Measurements from ENCODE around the gene PLCB4.

The PLCB4 gene

GRCh38 chr20:9474835-9475415, 406.0 kb downstream of the PLCB4 start:
- H4K20me1 ChIP-seq (ENCODE audit: low read depth, low read length), result no peaks in the 10 kb centered on the region
- TF ChIP-seq EZH2phosphoT487 (conservative IDR thresholded peaks at IDR 0.05; ENCODE audit: low read length) (no peak), CTCF (IDR thresholded peaks at IDR 0.05; ENCODE audit: insufficient read depth, low read length, poor library complexity, severe bottlenecking) (no peak)
- no peaks in the 10 kb centered on the region for H3K79me2 ChIP-seq (ENCODE audit: insufficient read depth, low read length)
- H3K9me3 ChIP-seq (ENCODE audit: insufficient read depth, low read length), result no peaks in the 10 kb centered on the region
- no peaks in the 10 kb centered on the region for H3K9me2 ChIP-seq (replicated peaks; ENCODE audit: insufficient read depth, low read length)
- no peaks in the 10 kb centered on the region for H3K27me3 ChIP-seq (ENCODE audit: low read length)
- no peak overlapping the region for H2AFZ ChIP-seq (ENCODE audit: low read depth, low read length, severe bottlenecking)
- no peak overlapping the region for H3K9ac ChIP-seq (ENCODE audit: low read length)
- H3K36me3 ChIP-seq (ENCODE audit: low read length), result no peaks in the 10 kb centered on the region
- no peaks in the 10 kb centered on the region for H3F3A ChIP-seq (ENCODE audit: insufficient read depth)
- no peak overlapping the region for H3K27ac ChIP-seq (ENCODE audit: low read depth, low read length)
- no peak overlapping the region for H3K4me3 ChIP-seq (ENCODE audit: insufficient read depth, low read length, poor library complexity, severe bottlenecking)
- no peak overlapping the region for H3K4me2 ChIP-seq (ENCODE audit: low read depth, low read length, poor library complexity, severe bottlenecking)

GRCh38 chr20:9475456-9475855, 406.6 kb downstream of the PLCB4 start:
- H3K36me3 ChIP-seq (ENCODE audit: low read length), result no peaks in the 10 kb centered on the region
- TF ChIP-seq CTCF (IDR thresholded peaks at IDR 0.05; ENCODE audit: insufficient read depth, low read length, poor library complexity, severe bottlenecking) (no peak), EZH2phosphoT487 (conservative IDR thresholded peaks at IDR 0.05; ENCODE audit: low read length) (no peak)
- no peaks in the 10 kb centered on the region for H3K9me3 ChIP-seq (ENCODE audit: insufficient read depth, low read length)
- no peaks in the 10 kb centered on the region for H3K9me2 ChIP-seq (replicated peaks; ENCODE audit: insufficient read depth, low read length)
- no peak overlapping the region for H3K4me3 ChIP-seq (ENCODE audit: insufficient read depth, low read length, poor library complexity, severe bottlenecking)
- H3K27ac ChIP-seq (ENCODE audit: low read depth, low read length), result no peak overlapping the region
- H3K9ac ChIP-seq (ENCODE audit: low read length), result no peak overlapping the region
- H3K79me2 ChIP-seq (ENCODE audit: insufficient read depth, low read length), result no peaks in the 10 kb centered on the region
- no peaks in the 10 kb centered on the region for H4K20me1 ChIP-seq (ENCODE audit: low read depth, low read length)
- no peaks in the 10 kb centered on the region for H3K27me3 ChIP-seq (ENCODE audit: low read length)
- H3F3A ChIP-seq (ENCODE audit: insufficient read depth), result no peaks in the 10 kb centered on the region
- H2AFZ ChIP-seq (ENCODE audit: low read depth, low read length, severe bottlenecking), result no peak overlapping the region
- no peak overlapping the region for H3K4me2 ChIP-seq (ENCODE audit: low read depth, low read length, poor library complexity, severe bottlenecking)

- no peaks in the 10 kb centered on the region for H4K20me1 ChIP-seq (ENCODE audit: low read depth, low read length)
- no peak overlapping the region for H3K4me2 ChIP-seq (ENCODE audit: low read depth, low read length, poor library complexity, severe bottlenecking)
- no peaks in the 10 kb centered on the region for H3K9me2 ChIP-seq (replicated peaks; ENCODE audit: insufficient read depth, low read length)
- H2AFZ ChIP-seq (ENCODE audit: low read depth, low read length, severe bottlenecking), result no peak overlapping the region
- no peaks in the 10 kb centered on the region for H3K9me3 ChIP-seq (ENCODE audit: insufficient read depth, low read length)
- no peak overlapping the region for H3K9ac ChIP-seq (ENCODE audit: low read length)
- no peaks in the 10 kb centered on the region for H3K36me3 ChIP-seq (ENCODE audit: low read length)
- H3K27me3 ChIP-seq (ENCODE audit: low read length), result no peaks in the 10 kb centered on the region
- H3K79me2 ChIP-seq (ENCODE audit: insufficient read depth, low read length), result no peaks in the 10 kb centered on the region
- H3F3A ChIP-seq (ENCODE audit: insufficient read depth), result no peaks in the 10 kb centered on the region
- no peak for TF ChIP-seq EZH2phosphoT487 (conservative IDR thresholded peaks at IDR 0.05; ENCODE audit: low read length)
- TF ChIP-seq CTCF (IDR thresholded peaks at IDR 0.05; ENCODE audit: insufficient read depth, low read length, poor library complexity, severe bottlenecking), result no peak
- H3K4me3 ChIP-seq (ENCODE audit: insufficient read depth, low read length, poor library complexity, severe bottlenecking), result no peak overlapping the region
- H3K27ac ChIP-seq (ENCODE audit: low read depth, low read length), result no peak overlapping the region
These were observed 407.3 kb downstream of the PLCB4 start for GRCh38 chr20:9476174-9476573.

Data from SU-DHL-6 (cell line).